ENCODE data around the gene HEATR5A.

GRCh38 chr14:31465111-31465510 is 44.8 kb upstream of the HEATR5A start:
- TF ChIP-seq CTCF (IDR thresholded peaks at IDR 0.05), result no peak
- no peak for TF ChIP-seq POLR2A (IDR thresholded peaks at IDR 0.05)
